Activated CD4-positive, alpha-beta T cell treated with anti-CD3 and anti-CD28 coated beads for 24 hours (primary cell): Measurements from ENCODE around the gene ERC2.

Source experiments
- DNase-seq, 2 donors: peaks; one replicate each; pipeline ENCODE4 v3.0.0-alpha.2; 2020; ENCODE audit warnings: low read depth in 2 of 2

Gene ERC2

DNA sequence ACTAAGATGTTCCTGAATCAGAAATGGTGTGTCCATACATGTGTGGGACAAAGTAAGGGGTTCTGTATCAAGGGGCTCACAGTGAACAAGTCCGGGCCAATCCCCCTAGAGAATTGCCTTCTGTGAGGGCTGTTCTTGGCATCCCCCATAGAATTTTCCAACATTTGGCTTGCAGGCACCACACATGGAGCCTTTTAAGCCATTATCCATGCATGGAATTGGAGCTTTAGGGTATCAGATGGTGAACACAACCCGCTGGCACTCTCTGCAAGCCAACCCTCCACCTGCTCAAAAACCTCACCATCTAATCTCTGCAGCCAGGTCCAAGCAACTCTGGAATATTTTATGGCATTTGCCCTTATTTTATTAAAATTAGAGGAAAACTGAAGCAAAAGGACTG, 278.7 kb downstream of the ERC2 start:
- no peak for DNase-seq

DNA sequence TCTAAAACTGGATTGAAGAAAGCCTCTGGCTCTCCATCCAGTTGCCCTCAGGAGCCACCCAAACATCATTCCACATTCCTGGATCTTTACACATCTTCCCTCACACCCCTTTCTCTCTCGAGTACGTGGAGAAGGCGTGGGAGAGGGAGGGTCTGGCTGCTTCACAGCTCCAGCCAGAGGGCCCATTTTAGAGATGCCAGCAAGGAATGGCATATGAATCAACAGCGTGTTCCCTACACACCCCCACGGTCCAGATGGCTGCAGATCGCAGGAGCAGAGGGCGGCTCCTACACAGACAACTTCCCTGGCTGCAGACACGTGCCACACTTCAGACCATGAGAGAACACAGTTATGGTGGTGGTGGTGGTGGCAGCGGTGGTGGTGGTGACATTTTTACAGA, 280.1 kb downstream of the ERC2 start:
- DNase-seq: no peak

- DNase-seq: no peak
These were observed 281.2 kb downstream of the ERC2 start for GRCh38 chr3:56187051-56187450.

DNA sequence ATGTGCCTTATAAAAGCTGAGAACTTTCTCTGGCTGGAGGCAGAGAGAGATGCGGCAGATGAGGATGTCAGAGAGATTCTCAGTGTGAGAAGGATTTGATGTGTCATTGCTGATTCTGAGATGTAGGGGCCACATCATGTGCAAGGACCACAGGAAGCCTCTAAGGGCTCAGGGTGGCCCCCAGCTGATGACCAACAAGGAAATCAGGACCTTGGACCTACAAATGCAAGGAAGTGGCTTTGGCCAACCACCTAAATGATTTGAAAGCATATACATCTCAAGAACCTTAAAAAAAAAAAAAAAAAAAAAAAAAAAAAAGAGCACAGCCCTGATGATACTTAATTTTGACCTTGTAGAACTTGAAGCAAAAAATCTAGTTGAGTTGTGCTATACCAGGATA, 282.4 kb downstream of the ERC2 start:
- DNase-seq: no peak

GRCh38 chr3:56183529-56183928, 284.7 kb downstream of the ERC2 start:
- DNase-seq: no peak

DNA sequence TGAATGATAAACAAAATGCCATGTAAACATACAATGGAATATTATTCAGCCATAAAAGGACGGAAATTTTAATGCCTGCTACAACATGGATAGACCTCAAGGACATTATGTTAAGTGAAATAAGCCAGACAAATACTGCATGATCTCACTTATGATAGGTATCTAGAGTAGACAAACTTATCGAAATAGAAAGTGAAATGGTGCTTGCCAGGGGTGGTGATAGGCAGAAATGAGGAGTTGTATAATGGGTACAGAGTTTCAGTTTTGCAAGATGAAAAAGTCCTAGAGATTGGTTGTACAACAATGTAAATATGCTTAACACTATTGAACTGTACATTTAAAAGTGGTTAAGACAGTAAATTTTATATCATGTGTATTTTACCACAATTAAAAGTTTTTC, 287.8 kb downstream of the ERC2 start:
- no peak for DNase-seq

DNA sequence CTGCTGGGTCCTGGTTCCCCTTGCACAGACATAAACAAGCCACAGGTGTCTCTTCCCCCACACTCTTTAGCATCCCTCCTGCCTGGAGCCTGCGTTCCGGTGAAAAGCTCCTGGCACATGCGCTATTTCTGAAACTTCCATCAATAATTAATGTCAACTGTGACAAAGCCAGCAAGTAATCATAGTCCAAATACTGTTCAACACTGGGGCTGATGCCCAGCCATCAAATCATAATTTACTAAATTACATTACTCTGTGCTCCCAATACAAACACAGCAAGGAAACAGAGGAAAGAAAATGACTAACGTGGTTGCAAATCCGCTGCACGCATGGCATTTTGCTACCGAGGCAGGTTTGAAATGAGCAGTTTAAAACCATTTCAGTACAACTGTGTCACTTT, 294.7 kb downstream of the ERC2 start:
- no peak for DNase-seq

DNA sequence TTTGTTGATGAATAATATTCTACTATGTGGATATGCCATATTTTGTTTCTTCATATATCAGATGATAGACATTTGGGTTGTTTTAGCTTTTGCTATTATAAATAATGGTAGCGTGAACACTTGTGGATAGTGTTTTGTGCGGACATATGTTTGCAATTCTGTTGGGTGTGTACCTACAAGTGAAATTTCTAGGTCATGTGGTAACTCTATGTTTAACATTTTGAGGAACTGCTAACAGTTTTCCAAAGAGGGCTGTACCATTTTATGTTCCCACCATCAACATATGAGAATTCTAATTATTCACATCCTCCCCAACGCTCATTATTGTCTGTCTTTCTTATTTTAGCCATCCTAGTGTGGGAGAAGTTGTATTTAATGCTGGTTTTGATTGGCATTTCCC, 303.8 kb downstream of the ERC2 start:
- no peak for DNase-seq

GRCh38 chr3:56157693-56158362, 310.4 kb downstream of the ERC2 start:
- no peak for DNase-seq

GRCh38 chr3:56154297-56154696, 314.0 kb downstream of the ERC2 start:
- DNase-seq: no peak

GRCh38 chr3:56147354-56147753, 320.9 kb downstream of the ERC2 start:
- DNase-seq: no peak

- no peak for DNase-seq
These were observed 322.9 kb downstream of the ERC2 start for GRCh38 chr3:56145410-56145809.

DNA sequence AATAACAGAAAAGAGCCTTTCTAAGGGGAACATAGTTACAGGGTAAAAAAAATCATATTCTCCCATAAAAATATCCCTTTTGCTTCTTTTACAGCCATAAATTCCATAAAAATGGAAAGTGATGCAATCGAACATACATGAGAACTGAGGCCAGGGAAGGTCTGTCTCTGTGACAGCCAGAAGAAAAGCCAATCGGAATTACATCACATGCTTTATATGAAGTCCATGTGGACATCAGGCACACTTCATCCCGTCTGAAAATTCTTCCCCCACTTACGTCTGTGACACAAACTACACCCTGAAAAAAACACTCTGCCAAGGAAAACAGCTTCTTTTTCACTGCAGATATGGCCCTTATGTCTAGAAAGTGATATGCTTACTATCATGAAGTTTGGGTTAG, 323.5 kb downstream of the ERC2 start:
- DNase-seq: no peak

- DNase-seq: no peak
These were observed 330.9 kb downstream of the ERC2 start for GRCh38 chr3:56137415-56137814.

DNA sequence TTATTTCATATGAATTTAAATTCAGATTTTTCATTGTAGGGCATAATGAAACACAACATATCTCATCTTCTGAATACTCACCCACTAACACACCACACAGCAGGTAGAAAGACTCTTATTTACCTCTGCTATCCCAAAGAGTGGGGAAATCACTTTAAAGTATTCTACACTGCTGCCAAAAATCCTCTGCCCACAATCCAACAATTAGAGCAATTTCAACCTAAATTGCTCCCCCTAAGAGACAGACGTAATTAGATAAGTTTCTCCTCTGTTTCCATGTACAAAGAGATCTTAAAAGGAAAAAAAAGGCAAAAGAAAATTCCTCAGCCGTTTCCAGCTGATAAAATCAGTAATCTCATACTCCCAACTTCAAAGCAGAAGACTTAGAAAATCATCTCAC, 331.8 kb downstream of the ERC2 start:
- no peak for DNase-seq

DNA sequence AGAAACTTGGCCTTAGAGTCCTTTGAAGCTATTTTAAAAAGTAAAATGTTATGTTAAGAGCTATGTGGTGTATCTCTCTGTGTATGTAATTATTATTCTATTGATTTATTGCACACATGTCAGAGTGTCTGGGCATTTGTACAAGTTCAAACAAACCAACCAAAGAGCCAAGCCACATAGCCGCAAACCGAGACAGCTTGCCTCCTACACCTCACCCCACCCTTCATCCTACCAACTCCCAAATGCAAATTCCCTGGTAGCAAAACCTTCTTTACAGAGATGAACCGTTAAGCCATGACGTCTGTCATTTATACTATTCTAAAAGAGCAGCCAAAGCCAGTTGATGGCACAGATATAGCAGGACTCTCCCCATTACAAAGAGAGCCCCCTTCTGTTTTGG, 332.3 kb downstream of the ERC2 start:
- DNase-seq: no peak

- DNase-seq: no peak
These were observed 334.8 kb downstream of the ERC2 start for GRCh38 chr3:56133423-56133822.

DNA sequence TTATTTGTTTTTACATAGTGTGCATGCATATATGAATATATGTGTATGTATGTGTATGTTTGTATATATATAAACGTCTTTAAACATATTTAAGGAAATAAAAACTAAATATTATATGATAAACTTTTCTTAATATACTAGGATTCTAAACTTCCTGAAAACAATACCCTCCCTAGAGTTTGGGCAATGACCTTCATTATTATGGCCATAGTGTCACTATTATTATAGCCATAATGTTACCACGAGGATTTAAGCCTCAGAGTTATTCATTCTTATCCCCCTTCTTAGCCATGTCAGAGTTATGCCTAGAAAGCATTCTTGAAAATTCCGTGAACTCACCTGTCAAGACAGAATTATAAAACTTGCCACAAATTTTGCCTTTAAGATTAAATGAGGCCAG, 335.5 kb downstream of the ERC2 start:
- no peak for DNase-seq

DNA sequence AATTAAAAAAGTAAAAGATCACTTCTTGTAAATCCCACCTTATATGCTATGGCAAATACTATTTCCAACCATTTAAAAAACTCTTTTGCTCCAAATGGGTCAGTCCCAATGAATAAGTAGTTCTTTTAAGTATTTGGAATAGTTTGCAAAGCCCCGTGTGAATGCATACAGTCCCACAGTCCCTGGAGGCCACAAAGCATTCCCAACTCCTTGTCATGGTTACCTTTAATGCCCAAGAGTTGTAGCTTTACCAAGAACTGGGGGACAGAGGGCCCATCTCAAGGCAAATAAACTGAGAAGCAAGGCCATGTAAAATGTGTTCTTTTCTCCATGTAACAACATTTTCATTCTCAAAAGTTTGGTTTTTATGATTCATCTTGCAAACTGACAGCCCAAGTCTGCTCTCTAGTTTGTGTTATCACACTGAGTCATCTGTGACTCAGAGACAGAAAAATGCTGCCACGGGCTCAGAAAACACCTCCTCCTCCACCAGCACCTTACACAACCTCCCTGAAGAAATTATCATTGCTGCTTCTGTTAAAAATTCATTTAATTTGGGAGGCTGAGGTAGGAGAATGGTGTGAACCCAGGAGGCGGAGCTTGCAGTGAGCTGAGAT, 336.2 kb downstream of the ERC2 start:
- DNase-seq: no peak

GRCh38 chr3:56130036-56130435, 338.2 kb downstream of the ERC2 start:
- no peak for DNase-seq

DNA sequence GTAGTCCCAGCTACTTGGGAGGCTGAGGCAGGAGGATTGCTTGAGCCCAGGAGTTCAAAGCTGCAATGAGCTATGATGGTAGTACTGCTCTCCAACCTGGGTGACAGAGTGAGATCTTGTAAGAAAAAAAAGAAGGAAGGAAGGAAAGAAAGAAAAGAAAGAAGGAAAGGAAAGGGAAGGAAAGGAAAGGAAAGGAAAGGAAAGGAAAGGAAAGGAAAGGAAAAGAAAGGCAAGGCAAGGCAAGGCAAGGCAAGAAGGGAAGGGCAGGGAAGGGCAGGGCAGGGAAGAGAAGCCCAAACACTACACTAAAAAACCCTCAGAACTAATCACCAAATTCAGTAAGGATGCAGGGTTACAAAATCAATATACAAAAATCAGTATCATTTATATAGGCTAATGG, 341.6 kb downstream of the ERC2 start:
- DNase-seq: no peak

DNA sequence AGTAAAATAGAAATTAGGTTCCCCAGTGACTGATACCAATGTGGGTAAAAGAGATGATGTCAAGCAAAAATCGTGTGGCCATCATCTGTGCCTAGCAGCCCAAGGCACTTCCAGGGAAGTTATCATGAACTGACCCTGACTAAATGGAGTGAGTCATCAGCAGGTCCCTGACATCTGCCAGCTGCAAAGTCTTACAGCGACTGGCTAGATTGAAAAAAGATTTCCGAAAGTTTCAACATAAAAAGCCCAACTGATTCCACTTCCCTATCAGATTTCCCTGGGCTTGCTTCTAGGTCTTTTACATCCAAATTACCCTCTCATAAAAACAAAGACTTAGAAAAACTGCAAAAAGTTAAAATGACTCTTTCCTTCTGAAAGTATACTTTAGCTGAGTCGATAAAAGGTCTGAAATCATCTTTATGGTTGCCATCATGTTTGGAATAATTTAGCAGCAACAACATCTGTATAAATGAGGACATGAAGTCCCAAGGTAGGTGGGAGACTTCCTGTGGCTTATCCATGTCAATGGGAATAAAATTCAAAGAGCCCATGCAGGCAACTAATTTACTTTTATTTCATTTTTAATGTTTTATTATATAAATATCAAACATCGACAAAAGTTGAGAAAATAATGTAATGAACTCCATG, 342.8 kb downstream of the ERC2 start:
- DNase-seq: no peak

DNA sequence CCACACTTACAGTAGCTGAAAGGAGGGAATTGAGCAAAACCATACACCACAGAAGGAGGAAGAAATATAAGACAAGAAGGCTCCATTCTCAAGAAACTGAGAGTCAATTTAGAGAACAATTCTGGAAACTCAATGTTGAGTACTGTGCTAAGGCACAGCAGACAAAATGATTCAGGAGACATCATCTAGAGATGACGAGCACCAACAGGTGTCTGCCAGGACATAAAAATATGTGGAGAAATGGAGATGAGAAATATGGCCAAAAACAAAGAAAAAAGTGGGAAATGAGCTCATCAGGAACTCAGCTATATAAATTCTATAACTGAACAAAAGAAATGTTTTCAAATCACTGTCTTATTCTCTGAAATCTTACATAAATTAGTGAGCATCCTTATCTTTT, 343.7 kb downstream of the ERC2 start:
- no peak for DNase-seq

DNA sequence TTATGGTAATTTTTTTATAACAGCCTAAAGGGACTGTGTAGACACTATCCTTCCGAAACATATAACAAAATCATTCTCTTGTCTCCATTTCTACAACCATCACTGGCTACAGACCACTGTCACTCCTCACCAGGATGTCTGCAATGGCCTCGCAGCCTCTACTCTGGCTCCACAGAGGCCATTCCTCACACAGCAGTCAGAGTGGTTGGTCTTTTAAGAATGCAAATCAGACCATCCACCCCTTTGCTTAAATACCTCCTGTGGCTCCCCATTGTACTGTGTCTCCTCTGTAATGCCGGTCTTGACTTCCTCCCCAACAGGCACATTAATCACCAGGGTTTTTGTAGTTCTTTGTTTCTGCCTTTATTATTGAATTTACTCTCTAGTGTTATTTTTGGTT, 344.8 kb downstream of the ERC2 start:
- no peak for DNase-seq
